Peyer's patch (tissue), 4 donors: ENCODE measurements around the gene FGF6. TPM values are rescaled to one million over a fixed set of nuclear protein-coding genes. Genes with fewer than 3 reads are reported as not detected.
A peak's percentile ranks its signal among the peaks of the same experiment; 100 is the strongest.

Source experiments
- DNase-seq, 3 donors: peaks; one replicate each; pipeline ENCODE4 v3.0.0-alpha.2; 2017 to 2019
- H3K27ac ChIP-seq, 4 donors: fragments of 200-600 bp; sonication (generic); one replicate each; pipeline ENCODE4 v1.5.1; 2016 to 2019
- H3K27me3 ChIP-seq, 2 donors: fragments of 200-600 bp; sonication (generic); one replicate each; pipeline ENCODE4 v1.5.1; 2019
- H3K36me3 ChIP-seq, 3 donors: fragments of 200-600 bp; sonication (generic); one replicate each; pipeline ENCODE4 v1.5.1; 2016 to 2019
- H3K4me1 ChIP-seq, 4 donors: fragments of 200-600 bp; sonication (generic); one replicate each; pipeline ENCODE4 v1.5.1; 2016 to 2019
- H3K4me3 ChIP-seq, 4 donors: fragments of 200-600 bp; sonication (generic); 1 replicate in 3 of 4; 2 replicates in 1 of 4; pipeline ENCODE4 v1.5.1; 2016 to 2019; ENCODE audit warnings: mild to moderate bottlenecking in 1 of 4
- H3K9me3 ChIP-seq, 4 donors: fragments of 200-600 bp; sonication (generic); one replicate each; pipeline ENCODE4 v1.5.1; 2016 to 2019; ENCODE audit warnings: mild to moderate bottlenecking in 1 of 4
- POLR2A ChIP-seq, 2 donors: fragments of 450-650 bp; IDR thresholded peaks; one replicate each; pipeline ENCODE4 v1.5.1; 2017; ENCODE audit warnings: antibody characterized with exemption in 2 of 2, mild to moderate bottlenecking in 2 of 2, moderate library complexity in 2 of 2
- total RNA-seq, 4 donors: library from RNA; depleted of rRNA; stranded (reverse); fragments of >200 nt; gene quantifications; one replicate each; pipeline ENCODE4 v1.1.0, GENCODE V29; 2016
- TF ChIP-seq, protein P1 (sequence below), 6 experiments: fragments of 450-650 bp in 4 of 6; fragments of 200-600 bp in 2 of 6; sonication (generic) in 1 of 6; IDR thresholded peaks; one replicate each; pipeline ENCODE4 v1.5.1; 2017 to 2019; ENCODE audit warnings: antibody characterized with exemption in 6 of 6, mild to moderate bottlenecking in 3 of 6, moderate library complexity in 1 of 6

Gene FGF6
- total RNA-seq, 4 donors from 2014 or later: not detected

DNA sequence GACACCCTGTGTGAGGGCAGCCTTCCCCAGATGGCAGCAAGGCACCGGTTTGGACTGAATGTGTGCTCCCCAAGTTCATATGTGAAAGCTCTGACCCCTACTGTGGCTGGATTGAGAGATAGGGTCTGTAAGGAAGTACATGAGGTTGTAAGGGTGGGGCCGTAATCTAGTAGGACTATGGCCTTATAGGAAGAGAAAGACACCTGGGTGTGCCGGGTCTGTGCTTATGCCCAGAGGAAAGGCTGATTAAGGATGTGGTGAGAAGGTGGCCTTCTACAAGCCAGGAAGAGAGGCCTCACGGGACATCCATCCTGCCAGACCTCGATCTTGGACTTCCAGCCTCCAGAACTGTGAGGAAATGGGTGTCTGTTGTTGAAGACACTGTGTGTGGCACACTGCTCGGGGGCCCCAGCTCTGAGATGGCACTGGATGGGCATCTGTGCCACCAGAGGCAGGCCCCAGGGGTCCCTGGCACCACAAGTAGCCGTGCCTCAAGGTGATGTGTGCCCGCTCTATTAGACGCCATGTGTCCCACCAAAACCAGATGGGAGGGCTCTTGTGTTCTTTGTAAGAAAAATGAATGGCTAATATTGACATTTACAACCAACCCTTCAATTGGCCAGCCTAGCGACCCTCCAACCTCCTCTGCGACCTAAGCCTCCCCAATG lies 22.0 kb downstream of the FGF6 start:
- Histone ChIP-seq H3K4me3 (no peak overlapping the region), H3K27me3 (no peaks in the 10 kb centered on the region), H3K9me3 (no peaks in the 10 kb centered on the region), H3K36me3 (no peaks in the 10 kb centered on the region), H3K4me1 (no peaks in the 10 kb centered on the region), H3K27ac (no peak overlapping the region)
- DNase-seq: peak in 1 of 3 donors; percentile 24
- TF ChIP-seq, protein P1, sequence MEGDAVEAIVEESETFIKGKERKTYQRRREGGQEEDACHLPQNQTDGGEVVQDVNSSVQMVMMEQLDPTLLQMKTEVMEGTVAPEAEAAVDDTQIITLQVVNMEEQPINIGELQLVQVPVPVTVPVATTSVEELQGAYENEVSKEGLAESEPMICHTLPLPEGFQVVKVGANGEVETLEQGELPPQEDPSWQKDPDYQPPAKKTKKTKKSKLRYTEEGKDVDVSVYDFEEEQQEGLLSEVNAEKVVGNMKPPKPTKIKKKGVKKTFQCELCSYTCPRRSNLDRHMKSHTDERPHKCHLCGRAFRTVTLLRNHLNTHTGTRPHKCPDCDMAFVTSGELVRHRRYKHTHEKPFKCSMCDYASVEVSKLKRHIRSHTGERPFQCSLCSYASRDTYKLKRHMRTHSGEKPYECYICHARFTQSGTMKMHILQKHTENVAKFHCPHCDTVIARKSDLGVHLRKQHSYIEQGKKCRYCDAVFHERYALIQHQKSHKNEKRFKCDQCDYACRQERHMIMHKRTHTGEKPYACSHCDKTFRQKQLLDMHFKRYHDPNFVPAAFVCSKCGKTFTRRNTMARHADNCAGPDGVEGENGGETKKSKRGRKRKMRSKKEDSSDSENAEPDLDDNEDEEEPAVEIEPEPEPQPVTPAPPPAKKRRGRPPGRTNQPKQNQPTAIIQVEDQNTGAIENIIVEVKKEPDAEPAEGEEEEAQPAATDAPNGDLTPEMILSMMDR (IDR thresholded peaks at IDR 0.05): no peak
- no peak for TF ChIP-seq POLR2A (IDR thresholded peaks at IDR 0.05)

DNA sequence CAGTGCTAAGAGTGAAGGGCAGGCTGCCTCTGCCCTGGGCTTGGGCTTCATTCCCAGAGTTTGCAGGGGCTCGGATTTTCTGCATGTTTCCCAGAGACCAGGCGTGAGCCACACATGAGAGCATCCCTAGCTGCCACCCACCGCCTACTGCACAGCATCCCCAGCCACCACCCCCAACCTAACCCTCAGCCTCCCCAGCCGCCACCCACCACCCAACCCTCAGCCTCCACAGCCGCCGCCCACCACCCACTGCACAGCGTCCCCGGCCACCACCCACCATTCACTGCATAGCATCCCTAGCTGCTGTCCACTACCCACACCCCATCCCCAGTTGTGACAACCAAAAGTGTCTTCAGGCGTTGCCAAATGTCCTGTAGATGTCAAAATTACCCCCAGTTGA lies 22.6 kb downstream of the FGF6 start:
- Histone ChIP-seq H3K4me3 (no peak overlapping the region), H3K36me3 (no peaks in the 10 kb centered on the region), H3K27me3 (no peaks in the 10 kb centered on the region), H3K27ac (no peak overlapping the region), H3K9me3 (no peaks in the 10 kb centered on the region), H3K4me1 (no peaks in the 10 kb centered on the region)
- TF ChIP-seq POLR2A (IDR thresholded peaks at IDR 0.05): no peak
- TF ChIP-seq, protein P1 (IDR thresholded peaks at IDR 0.05): no peak
- peak in 1 of 3 donors; percentile 37 for DNase-seq

DNA sequence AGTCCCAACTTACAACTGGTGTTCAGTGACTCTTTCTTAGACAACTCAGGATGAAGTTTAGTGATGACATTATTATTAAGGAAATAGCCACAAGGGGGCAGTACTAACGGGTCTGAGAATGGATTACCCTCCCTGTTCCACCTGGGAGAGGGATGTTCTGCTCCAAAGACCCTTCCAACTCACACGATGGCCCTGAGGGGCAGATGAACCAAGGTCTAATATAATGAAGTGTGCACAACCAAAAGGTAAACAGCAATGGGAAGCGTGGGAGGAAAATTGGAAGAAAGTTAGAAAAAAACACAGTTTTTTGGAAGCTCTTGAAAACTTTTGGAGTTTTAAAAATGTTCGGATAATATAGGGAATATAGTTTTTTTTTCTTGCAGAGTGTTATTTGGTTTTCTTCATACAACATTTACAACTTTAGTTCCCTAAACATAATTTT lies 24.0 kb downstream of the FGF6 start:
- no peaks in the 10 kb centered on the region for H3K4me1 ChIP-seq
- H3K27ac ChIP-seq: no peak overlapping the region
- H3K4me3 ChIP-seq: no peak overlapping the region
- H3K9me3 ChIP-seq: no peaks in the 10 kb centered on the region
- no peaks in the 10 kb centered on the region for H3K27me3 ChIP-seq
- no peak for TF ChIP-seq POLR2A (IDR thresholded peaks at IDR 0.05)
- TF ChIP-seq, protein P1 (IDR thresholded peaks at IDR 0.05): peak; percentile 16 to 70 (median 53)
- H3K36me3 ChIP-seq: no peaks in the 10 kb centered on the region
- DNase-seq: peak in 1 of 3 donors; percentile 38

DNA sequence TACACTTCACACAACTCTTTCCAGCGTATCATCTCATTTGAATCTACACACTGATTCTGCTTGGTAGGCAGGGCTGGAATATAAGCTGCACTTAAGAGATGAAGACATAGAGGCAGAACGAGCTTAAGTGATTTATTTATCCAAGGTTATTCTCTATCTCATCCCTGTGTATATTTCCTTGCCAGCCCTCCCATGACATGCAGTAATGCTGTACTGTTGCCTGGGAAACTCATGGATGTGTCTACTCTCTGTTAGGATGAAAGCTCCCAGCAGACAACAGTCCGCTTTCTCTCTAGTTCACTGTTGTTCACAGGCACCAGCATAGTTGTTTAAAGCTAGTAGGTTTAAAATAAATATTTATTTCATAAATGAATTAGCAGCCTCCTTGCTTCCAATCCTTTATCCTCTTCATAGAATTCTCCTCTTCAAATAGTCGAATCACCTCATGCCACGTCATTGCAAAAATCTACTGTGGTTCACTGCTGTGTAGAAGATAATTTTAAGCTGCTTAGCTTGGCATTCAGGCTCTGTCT lies 25.4 kb downstream of the FGF6 start:
- Histone ChIP-seq H3K4me3 (no peak overlapping the region), H3K27me3 (no peaks in the 10 kb centered on the region), H3K9me3 (no peaks in the 10 kb centered on the region), H3K36me3 (no peaks in the 10 kb centered on the region), H3K27ac (peak overlapping the region in 1 of 4 donors; percentile 55), H3K4me1 (peaks cover 0 to 1% (median 0%) of the 10 kb centered on the region in 4 donors)
- no peak for TF ChIP-seq POLR2A (IDR thresholded peaks at IDR 0.05)
- TF ChIP-seq, protein P1 (IDR thresholded peaks at IDR 0.05): no peak
- no peak for DNase-seq

DNA sequence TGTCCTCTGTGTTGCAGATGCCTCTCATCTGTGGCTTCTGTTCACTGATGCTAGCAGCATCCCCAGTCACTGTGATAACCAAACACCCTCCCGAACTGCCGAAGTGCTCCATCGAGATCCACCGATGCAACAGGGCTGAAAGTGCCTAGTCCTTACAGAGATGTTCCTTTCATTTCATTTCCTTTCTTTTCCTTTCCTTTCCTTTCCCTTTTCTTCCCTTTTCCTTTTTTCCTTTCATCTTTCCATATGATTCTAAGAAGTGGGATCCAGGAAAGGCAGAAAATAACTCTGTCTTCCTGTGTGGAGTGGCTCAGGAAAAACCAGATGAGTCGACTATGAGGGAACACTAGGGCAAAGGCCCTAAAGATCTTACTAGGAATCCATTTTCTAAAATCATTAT lies 26.7 kb downstream of the FGF6 start:
- Histone ChIP-seq H3K27ac (peak overlapping the region in 1 of 4 donors; percentile 55), H3K9me3 (no peaks in the 10 kb centered on the region), H3K36me3 (no peaks in the 10 kb centered on the region), H3K4me3 (no peak overlapping the region), H3K4me1 (peaks cover 0 to 5% (median 0%) of the 10 kb centered on the region in 4 donors), H3K27me3 (no peaks in the 10 kb centered on the region)
- DNase-seq: no peak
- TF ChIP-seq POLR2A (IDR thresholded peaks at IDR 0.05): no peak
- TF ChIP-seq, protein P1 (IDR thresholded peaks at IDR 0.05): no peak
